ENCODE measurements around the gene ZNF135.
A peak's percentile ranks its signal among the peaks of the same experiment; 100 is the strongest.

Gene ZNF135

GRCh38 chr19:58096884-58097283 lies 37.8 kb downstream of the ZNF135 start:
- no peak for DNase-seq

DNA sequence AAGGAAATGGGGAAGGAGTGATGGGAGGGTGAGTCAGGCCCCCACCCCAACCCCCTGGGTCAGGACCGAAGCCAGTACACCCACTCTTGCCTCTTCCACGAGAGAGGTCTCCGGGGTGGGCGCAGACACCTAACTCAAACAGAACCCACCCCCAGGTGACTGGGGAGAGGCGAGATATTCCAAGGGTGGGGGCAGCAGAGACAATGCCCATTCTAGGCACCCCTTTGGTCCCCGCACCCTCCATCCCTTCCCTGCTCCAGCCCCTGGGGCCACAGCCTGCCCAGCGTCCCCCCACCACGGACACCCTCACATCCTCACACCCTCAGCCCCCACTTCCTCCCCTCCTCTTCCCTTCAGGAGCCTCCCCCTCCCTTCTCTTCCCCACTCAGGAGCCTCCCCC lies 38.3 kb downstream of the ZNF135 start:
- no peak for DNase-seq

DNA sequence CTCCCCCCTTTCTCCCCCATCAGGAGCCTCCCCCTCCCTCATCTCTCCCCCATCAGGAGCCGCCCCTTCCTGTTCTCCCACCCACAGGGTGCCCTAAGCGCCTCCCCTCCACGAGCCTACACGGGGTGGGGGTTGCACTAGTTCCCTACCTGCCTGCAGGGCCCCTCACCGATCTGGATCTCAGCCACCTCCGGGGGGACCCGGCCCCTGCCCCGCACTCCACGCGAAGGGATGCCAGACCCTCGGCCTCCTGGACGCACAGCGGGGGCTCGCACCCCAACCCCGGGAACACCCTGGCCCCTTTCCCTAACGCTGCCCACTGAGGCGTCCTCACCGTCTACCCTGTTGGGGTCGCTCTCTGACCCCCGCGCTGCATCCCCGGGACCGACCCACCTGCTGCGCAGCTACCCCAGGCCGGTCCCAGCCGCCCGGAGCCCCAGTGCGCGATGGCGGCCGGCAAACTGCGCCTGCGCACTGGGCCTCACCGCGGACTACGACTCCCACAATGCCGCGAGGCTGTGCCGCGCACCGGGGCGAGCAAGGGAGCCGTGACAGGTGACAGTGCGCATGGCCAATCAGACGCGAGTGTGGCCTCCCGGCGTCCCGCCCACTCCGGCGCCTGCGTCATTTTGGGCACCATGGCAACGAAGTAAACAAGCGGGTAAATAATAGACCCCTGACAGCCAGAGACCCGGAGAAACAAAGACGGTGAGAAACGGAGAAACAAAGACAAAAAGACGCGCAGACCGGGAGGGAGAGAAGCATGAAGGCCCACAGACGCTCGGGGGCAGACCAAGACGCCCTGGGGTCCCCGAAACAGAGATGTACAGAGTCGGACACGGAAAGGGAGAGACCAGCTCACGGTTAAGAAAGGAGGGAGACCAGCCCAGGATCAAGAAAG lies 38.9 kb downstream of the ZNF135 start, which contains the start of gene ZSCAN18:
ZSCAN18 (minus strand) TSS at position 451 of the 901 bp plus-strand sequence. CDS start 7,964 bp downstream, outside the sequence.
- DNase-seq = peak; percentile 96

DNA sequence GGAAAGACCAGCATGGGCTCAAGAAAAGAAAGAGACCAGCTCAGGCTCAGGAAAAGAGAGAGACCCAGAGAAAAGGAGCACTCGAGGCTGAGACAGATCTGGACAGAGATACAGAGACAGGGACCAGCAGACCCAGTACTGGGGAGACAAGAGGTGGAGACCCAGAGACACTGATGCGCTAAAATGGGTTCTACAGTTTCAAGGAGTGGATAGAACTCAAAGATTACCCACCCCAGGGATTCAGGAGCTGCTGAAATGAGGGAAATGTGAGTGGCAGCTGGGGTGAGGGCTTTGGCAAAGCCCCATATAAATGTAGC lies 39.6 kb downstream of the ZNF135 start:
- DNase-seq = no peak

GRCh38 chr19:58107778-58108545 lies 48.9 kb downstream of the ZNF135 start:
- DNase-seq = no peak

GRCh38 chr19:58108546-58108817 lies 49.4 kb downstream of the ZNF135 start:
- DNase-seq = no peak

- no peak for DNase-seq
Measured at GRCh38 chr19:58117841-58118575, 58.9 kb downstream of the ZNF135 start.

DNA sequence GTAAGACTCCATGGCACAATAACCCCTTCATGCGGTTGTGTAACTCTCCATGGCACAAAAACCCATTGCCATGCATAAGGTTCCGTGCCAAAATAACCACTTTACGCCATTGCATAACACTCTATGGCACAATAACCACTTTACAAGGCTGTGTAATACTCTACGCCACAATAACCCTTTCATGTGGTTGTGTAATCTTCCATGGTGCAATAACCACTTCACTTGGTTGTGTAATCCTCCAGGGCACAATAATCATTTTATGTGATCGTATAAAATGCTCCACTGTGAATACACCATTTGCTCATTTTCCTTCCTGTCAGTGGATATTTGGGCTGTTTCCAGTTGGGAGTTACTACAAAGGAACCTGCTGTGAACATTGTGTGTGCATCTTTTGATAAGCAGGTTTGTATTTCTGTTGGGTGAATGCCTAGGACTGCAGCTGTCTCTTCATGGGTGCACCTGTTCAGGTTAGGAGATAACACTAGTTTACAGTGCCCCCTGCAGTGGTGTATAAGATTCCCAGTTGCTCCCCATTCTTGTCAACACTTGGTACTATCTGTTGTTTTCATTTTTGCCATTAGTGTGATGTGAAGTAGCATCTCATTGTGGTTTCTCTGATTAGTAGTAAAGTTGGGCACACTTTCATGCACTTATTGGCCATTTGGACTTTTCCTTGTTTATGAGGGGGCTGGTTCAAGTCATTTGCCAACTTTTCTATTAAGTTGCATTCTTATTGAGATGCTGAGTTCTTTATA lies 60.1 kb downstream of the ZNF135 start:
- DNase-seq = no peak
